GM19238 (cell line): ENCODE data around the gene ZFYVE19.

ENCODE experiments used
- DNase-seq: peaks from one replicate; pipeline ENCODE4 v3.0.0; 2011; ENCODE audit warnings: low spot score; ENCODE audit not compliant: insufficient read length

The ZFYVE19 gene, protein sequence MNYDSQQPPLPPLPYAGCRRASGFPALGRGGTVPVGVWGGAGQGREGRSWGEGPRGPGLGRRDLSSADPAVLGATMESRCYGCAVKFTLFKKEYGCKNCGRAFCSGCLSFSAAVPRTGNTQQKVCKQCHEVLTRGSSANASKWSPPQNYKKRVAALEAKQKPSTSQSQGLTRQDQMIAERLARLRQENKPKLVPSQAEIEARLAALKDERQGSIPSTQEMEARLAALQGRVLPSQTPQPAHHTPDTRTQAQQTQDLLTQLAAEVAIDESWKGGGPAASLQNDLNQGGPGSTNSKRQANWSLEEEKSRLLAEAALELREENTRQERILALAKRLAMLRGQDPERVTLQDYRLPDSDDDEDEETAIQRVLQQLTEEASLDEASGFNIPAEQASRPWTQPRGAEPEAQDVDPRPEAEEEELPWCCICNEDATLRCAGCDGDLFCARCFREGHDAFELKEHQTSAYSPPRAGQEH

DNA sequence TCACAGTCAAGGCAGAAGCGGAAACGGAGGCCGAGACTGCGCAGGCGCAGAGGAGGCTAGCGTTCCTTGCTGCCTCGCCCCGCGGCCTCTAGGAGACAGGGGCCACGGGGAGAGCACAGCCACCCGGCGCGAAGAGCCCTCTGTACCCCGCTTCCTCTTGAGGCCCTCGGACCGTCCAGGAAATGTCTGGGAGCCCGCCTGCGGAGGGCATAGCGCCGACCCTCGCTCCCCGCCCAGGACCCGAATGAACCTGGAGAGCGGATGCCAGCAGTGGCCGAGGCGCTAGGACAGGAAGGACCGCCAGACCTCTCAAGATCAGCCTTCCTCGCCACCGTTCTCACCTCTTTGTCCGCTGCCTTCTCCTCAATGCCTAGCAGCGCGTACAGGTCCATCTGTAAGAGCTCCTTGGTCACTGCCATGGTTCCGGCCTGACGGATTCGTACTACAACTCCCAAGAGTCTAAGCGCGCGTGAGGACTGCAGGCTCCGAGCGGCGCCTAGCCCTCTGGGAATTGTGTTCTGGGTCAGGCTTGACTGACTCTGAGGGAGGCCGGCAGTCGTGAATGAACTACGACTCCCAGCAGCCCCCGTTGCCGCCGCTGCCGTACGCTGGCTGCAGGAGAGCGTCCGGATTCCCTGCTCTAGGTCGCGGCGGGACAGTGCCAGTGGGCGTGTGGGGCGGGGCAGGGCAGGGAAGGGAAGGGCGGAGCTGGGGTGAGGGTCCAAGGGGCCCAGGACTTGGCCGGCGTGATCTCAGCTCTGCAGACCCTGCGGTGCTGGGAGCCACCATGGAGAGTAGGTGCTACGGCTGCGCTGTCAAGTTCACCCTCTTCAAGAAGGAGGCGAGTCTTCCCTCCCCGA is at the start of gene ZFYVE19, which contains the start of gene DNAJC17:
Gene ZFYVE19, plus strand, starts transcription at position 62 of the 860 bp plus-strand sequence. Its CDS starts 501 bp downstream, at position 563.
Gene DNAJC17, minus strand, starts transcription at position 446 of the 860 bp plus-strand sequence. Its CDS starts 27 bp downstream, at position 419.
- DNase-seq: peak; percentile 85

DNA sequence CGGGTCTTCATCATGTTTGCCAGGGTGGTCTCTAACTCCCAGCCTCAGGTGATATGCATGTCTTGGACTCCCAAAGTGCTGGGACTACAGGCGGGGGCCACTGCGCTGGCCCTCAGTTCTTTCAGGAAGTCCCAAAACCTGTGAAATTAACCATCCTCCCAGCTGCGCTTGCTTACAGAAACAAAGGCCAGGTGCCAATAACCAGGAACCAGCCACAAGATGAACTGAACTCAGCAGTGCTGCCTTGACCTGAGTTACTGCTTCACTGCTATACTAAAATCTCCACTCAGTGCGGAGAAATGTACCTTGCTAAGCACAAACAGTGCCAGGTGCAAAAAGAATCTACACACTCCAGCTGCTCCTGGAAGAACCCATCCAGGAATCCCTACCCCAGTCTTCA is 46.9 kb upstream of the ZFYVE19 start:
- no peak for DNase-seq

DNA sequence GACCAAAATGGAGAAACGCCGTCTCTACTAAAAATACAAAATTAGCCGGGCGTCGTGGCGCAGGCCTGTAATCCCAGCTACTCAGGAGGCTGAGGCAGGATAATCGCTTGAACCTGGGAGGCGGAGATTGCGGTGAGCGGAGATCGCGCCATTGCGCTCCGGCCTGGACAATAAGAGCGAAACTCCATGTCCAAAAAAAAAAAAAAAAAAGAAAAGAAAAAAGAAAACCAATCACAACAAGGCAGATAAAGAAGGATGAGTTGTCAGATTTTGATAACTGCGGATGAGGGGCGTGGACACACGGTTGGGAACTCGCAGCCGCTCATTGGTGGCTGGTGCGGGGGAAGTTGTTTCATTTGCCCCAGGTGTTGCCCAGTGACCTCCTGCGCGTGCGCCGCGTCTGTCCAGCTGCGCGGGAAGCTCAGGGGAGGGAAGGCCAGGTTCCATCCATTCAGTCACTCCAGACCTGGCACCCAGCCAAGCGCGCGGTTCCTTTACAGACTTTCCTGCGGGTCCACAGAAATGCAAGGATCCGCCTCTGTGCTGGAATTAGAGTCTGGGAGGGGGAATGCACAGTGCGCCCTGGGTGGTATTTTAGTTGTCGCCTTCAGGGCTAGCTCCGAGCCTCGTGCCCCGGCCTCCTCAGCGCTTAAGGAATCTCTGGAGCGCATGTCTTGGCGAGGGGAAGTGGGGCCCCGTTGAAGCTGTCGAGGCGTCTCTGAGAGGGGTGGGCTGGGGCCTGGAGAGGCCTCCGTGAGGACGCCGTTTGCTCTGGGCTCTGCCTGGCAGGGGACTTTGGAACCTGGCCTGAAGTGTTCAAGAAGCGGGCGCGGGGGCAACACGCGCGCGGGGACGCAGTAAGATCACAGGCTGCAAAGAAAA is 43.7 kb upstream of the ZFYVE19 start:
- peak; percentile 46 for DNase-seq

DNA sequence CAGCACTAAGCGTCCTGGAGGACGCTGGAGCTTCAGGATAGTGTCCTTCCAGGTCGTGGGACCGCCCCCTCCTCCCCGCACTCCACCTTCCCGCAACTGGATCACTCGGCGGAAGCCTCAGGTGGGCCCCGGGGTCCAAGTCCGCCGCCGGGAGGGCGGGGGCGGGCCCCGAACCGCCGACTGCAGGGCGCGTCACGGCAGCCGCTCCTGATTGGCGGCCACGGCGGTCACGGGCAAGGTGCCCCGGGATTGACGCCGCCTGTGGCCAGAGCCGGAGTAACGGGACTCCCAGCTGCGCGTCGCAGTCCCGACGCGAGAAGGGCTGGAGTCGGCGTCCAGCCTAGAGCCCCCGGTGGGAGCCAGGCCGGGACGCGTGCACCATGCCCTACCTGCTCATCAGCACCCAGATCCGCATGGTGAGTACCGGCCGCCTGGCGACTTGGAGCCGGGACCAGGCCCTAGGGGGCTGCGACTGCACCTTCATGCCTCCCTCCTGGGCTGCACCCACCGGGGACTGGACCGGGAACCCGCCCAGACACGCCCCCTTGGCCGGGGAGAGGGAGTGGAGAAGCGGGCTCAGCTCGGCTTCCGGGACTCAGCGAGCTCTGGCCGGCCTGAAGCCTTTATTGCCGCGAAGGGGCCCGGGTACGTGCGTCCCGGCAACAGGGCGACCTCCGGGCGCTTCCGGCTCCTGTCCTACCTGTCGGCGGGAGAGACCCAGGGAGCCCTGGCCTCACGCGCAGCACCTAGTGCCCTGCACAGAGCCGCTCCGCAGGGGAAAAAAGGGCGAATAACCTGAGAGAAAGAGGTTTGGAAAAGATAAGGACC is 42.9 kb upstream of the ZFYVE19 start, which contains the start of gene GCHFR:
Gene GCHFR, plus strand, starts transcription at position 268 of the 828 bp plus-strand sequence. Its CDS starts 113 bp downstream, at position 381.
- DNase-seq: peak; percentile 61

DNA sequence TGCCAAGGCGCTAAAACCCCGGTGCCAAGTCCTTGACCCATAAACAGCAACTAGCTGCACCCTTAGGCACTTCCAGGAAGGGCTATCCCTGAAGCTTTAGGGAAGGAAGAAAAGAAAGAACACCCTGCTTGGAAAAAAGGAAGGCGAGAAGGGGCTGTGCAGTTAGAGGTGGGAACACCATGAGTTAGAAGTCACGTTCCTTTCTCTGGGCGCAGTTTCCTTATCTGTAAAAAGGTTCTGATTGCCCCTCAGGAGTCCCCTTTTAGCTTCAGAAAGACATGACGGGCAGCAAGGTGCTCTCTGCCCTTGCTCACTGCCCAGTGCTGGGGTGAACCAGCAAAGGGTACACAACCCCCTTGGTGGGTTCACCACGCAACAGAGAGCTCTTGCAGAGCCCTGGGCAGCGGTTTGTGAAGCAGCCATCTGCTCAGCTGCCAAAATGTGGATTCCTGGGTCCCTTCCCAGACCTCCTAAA is 42.2 kb upstream of the ZFYVE19 start:
- DNase-seq: no peak

DNA sequence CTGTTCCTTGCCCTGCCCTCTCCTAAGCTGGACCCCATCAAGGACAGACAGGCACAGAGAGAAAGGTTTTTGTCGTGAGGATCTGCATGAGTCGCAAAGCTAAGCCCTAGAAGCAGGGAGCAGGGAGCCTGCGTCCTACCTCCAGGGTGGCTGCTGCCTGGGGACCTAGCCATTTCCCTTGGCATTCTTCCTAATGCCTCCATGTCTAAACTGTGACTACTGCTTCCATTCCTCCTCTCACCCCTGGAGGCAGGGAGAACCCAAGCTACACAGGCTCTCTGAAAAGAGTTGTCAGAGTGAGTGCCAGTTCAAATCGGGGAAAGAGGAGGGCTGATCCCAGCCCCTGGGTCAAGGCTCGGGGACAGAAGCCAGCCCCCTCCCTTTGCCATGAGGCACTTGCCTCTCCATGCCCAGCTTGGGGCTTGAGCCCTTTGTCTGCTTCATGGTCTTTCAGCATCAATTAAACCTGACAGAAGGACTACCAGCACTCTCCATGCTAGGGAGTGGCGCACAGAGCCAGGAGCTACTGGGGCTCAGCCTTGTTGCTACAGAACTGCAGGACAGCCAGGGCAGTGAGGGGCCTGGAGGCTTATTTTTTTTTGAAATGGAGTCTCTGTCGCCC is 40.6 kb upstream of the ZFYVE19 start:
- DNase-seq: no peak

DNA sequence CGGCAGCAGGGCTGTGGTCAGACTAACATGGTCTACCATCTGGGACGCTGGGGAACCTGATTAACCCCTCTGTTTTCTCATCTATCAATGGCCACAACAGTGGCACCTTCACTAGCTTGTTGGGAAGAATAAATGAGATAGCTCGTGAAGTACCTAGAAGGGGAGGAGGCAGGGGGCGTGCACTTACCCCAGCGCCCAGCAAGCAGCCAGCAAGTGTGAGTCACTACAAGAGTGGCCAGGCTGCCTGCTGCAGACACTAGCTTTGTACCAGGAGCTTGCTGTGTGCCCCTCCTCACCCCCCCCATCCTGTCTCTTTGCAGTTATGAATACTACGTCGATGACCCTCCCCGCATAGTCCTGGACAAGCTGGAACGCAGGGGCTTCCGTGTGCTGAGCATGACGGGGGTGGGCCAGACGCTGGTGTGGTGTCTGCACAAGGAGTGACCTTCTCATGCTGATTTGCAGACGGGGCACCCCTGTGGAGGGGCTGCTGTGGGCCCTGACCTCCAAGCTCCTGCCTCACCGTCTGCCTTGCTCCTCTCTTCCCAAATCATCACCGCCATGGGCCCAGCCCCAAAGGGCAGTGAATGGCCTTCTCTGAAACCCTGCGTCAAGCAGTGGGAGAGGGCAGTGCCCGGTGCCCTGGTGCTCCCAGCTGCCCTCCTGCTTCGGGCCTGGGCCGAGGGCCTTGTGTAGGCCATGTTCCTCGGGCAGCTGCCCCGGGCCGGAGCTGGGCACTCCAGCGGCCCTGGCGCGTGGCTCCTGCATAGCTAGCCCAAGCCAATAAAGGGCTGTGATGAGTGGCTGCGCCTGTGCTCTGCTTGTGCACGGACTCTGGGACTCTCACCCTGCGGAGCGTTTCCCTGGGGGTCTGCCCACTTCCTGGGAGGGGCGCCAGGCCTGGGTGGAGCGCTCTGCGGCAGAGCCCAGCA is 39.7 kb upstream of the ZFYVE19 start:
- no peak for DNase-seq

DNA sequence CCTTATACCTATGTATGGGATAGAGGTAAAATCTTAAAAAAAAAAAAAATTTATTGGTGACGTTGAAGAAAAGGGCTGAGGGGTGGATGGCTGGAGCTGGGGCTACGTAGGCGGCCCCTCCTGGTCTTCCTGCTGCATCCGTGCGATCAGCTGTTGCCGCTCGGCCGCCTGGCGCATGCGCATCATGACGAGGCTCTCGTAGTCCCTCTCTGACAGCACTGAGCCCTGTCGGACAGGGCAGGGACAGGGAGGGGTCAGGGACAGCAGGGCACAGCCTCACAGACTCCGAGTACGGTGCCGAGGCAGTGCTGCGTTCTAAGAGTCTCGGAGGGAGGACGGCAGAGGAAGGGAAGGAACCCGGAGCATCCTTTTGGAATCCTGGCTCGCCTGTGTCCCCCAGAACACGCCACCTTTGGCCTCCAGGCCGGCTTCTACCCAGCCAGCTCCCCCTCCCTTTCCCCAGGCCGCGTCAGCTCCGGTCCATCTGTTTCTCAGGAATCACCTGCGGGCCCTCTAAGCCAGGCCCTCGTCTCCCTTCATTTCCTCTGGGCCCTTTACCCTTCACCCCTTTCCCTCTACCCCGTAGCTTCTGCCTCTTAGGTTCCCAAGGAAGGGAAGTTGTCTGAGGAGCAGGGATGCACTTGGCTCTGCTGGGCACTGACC is 38.9 kb upstream of the ZFYVE19 start:
- no peak for DNase-seq

DNA sequence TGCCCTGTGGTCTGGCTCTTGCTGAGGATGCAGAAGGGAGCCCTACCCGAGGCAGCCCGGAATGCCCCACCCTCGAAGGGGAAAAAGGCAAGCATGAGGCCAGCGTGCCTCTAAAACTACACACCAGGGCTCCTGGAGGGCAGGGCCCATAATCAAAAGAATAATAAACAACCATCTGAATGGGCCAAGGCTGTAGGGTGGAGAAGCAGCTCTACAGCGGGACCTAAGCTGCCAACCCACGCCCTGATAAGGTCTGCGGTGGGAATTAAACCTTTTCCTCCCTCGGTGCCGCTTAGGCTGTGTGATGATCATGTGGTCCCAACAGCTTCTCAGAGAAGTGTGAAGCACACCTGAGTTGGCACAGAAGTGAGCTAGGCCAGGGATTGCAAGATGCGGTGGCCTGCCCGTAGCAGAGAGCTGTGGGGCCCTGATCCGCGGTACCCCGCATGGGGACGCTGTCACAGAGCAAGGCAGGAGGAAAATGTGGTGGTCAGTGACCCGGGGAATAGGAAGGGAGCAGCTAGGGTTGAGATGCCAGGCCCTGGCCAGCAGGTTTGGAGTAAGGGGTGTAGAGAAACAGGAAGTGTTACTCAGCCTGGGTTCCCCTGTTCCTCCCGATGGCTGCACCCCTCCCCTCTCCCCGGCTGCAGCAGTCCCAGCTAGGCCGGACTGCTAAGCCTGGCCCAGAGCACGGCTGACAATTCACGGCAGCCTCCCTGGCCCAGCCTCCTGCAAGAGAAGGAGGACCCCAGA is 38.2 kb upstream of the ZFYVE19 start:
- DNase-seq: no peak

DNA sequence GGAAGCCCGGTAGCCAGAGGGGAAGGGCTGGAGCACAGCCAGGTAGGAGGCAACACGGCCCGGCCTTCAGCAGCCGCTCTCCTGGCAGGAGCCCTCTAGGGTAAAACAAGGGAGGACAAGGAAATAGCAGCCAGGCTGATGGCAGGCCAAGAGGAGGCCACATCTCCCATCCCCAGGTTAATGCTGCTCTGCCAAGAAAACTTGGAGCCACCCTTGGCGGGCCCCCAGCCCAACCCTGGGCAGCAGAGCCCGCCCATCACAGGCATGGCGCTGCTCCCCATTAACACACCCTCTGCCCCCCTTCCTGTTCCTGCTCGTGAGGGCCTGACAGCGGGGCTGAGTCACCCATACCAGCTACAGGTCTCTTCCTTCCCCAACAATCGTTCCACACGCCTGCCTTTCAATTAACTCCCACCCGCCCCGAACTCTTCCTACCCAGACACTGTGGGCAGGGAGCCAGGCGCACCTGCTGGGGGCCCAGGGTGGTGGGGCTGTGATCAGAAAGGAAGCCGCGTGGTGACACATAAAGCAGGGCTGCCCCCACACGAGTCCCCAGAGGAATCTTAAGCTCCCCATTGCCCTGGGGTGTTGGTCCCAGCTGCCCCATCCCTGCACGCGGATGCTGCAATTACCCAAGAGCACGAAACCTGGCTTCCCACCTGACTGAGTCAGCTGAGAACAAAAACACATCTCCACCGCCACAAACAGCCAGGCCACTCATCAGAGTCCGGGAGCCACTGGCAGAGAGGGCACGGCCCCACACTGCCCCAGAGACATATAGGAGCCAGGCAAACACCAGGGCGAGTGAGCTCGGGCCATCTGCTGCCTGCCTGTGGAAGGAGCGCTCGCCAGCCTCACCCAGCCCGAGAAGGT is 37.4 kb upstream of the ZFYVE19 start, which contains the start of gene C15orf62:
Gene C15orf62, plus strand, starts transcription at position 707 of the 873 bp plus-strand sequence. CDS start 516 bp downstream, outside the sequence.
- DNase-seq: peak; percentile 46

DNA sequence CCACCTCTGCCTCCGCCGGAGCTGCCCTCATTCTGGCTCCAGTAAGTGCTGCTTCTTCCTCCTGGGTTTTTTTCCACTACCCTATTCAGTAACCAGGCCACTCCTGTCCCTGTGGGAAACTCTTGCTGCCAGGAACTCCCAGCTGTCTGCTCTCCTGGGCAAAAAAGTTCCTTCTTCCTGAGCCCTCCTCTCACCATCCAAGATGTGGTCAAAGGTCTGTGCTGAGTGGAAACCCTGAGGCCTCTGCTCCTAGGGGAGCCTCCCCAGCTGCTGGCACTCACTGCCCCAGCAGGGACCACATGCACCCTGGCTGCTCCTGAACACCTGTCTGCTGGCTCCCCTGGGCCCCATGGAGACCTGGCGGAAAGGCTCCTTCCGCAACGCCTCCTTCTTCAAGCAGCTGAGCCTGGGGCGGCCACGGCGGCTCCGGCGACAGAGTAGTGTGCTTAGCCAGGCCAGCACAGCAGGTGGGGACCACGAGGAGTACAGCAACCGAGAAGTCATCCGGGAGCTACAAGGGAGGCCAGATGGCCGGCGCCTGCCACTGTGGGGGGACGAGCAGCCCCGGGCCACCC is 36.7 kb upstream of the ZFYVE19 start:
- no peak for DNase-seq

DNA sequence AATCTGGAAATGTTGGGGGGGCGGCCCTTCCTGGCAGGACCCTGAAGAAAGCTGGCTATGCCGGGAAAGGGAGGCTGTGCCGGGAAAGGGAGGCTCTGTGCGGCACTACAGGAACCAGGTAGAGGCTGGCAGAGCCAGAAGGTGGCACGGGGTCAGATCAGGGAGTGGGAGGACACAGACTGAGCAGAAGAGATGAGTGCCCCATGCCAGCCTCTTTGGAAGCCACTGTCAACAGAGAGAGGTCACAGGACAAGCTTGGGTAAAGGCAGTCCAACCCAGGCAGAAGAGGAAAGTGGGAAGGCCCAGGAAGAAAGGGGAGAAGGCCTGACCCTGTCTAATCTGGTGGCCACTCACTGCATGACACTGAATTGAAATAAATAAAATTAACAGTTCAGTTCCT is 35.6 kb upstream of the ZFYVE19 start:
- DNase-seq: no peak

DNA sequence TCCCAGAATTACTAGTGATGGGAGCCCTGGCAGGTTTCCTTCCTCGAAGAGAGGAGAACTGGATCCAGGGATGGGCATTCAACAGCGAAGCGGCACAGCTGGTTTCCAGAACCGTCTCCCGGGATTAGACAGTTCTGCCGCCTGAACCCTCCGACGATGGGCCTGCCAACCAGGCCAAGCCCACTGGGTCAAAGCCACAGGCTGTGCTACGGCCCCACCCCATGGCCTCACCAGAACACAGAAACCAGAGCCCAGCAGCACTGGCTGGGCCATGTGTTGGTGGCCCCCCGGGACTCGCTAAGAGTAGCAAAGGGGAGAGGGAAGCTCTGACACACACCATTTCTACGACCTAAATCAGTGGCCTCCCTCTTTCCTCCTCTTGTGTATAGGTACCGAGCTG is 34.9 kb upstream of the ZFYVE19 start:
- no peak for DNase-seq

DNA sequence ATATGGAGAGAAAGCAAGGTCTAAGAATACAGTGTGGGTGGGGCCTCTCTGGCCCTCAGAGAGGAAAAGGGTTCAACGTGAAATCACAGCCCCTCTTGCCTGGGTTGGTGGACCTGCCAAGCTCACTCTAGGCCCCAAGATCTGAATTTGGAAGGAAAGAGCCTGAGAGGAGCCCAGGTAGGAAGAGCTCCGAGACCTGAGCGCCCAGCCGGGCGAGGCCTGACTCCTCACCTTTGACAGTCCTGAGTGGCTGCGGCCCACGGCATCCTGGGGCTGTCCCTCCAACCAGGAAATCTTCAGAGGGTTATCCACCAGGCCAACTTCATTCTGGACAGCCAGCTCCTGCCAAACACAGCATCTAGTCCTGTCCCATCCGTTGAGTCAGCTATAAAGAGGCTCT is 33.4 kb upstream of the ZFYVE19 start:
- no peak for DNase-seq

DNA sequence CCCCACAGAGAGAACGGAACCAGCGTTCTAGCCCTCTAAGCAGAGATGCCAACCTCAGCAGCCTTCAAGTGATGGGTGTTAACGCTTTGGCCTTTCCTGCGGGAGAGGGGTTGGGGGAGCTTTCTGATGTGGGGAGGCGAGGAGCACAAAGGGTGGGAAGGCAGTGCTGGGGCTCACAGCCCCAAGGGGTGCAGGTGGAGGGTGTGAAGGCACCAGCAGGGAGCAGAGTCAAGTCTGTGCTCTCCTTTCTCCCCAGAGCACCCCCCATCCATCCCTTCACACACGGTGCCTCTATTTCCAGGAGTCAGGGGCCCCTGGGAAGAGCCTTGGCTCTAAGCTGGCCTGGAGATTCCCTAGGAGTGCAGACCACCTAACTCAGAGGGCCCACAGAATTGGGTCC is 33.0 kb upstream of the ZFYVE19 start:
- DNase-seq: no peak

DNA sequence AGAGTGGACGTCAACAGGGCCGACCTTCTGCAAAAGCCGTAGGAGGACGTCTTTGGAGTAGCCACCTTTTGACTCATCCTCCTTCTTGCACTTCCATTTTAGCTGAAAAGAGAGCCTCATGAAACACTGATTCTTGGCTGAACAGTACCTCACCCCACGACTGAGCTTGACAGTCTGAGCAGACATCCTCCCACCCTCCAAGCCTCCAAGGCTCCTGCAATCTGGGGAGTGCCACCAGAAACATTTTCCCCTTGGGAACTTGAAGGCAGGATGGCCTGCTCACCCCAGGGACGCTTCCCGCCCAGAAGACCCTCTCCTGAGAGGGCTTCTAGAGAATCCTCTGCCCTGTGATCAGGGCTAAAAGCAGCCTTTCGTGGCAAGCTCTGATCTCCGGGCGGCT is 31.9 kb upstream of the ZFYVE19 start:
- no peak for DNase-seq
